Osteocyte (in vitro differentiated cells): ENCODE data around the gene RBM44. TPM values are rescaled to one million over a fixed set of nuclear protein-coding genes. Genes with fewer than 3 reads are reported as not detected.
"Not testable (repeated sequence)": the region's sequence is repeated elsewhere in the genome, so short reads cannot be mapped to it uniquely, and the experiment has no call there.

ENCODE experiments used
- DNase-seq: peaks from one replicate; pipeline ENCODE4 v3.0.0; 2021; ENCODE audit warnings: mixed read lengths; ENCODE audit not compliant: unreplicated experiment; ENCODE audit errors: extremely low spot score
- H3K27ac Mint-ChIP-seq: one replicate; pipeline ENCODE4 v1.8.0; 2021; ENCODE audit warnings: mild to moderate bottlenecking, mixed read lengths; ENCODE audit not compliant: unreplicated experiment
- H3K27me3 Mint-ChIP-seq: one replicate; pipeline ENCODE4 v1.8.0; 2021; ENCODE audit warnings: mixed read lengths; ENCODE audit not compliant: unreplicated experiment
- H3K36me3 Mint-ChIP-seq: one replicate; pipeline ENCODE4 v1.8.0; 2021; ENCODE audit warnings: mixed read lengths; ENCODE audit not compliant: unreplicated experiment
- H3K4me1 Mint-ChIP-seq: one replicate; pipeline ENCODE4 v1.8.0; 2021; ENCODE audit warnings: mixed read lengths; ENCODE audit not compliant: unreplicated experiment
- H3K4me3 Mint-ChIP-seq: one replicate; pipeline ENCODE4 v1.8.0; 2021; ENCODE audit warnings: mild to moderate bottlenecking, moderate library complexity, mixed read lengths; ENCODE audit not compliant: unreplicated experiment
- H3K9me3 Mint-ChIP-seq: one replicate; pipeline ENCODE4 v1.8.0; 2021; ENCODE audit warnings: mixed read lengths; ENCODE audit not compliant: unreplicated experiment
- CTCF ChIP-seq: fragments of 200-600 bp; sonication (generic); IDR thresholded peaks from 2 replicates; pipeline ENCODE4 v1.5.0; 2021; ENCODE audit warnings: antibody characterized with exemption, mild to moderate bottlenecking, moderate library complexity
- total RNA-seq: library from RNA; stranded (reverse); gene quantifications from 2 replicates; pipeline ENCODE4 v1.2.1, GENCODE V29; 2021

Gene RBM44
- total RNA-seq, 1 donor from 2014 or later, result 0.46 TPM

GRCh38 chr2:237866101-237866621 lies 67.6 kb downstream of the RBM44 start:
- H3K27ac Mint-ChIP-seq, result peak overlapping the region; percentile 96
- no peaks in the 10 kb centered on the region for H3K9me3 Mint-ChIP-seq
- peak overlapping the region; percentile 58 for H3K4me3 Mint-ChIP-seq
- no peaks in the 10 kb centered on the region for H3K27me3 Mint-ChIP-seq
- no peaks in the 10 kb centered on the region for H3K36me3 Mint-ChIP-seq
- no peak for TF ChIP-seq CTCF
- peaks cover 82% of the 10 kb centered on the region for H3K4me1 Mint-ChIP-seq
- DNase-seq, result peak; percentile 64

- H3K4me3 Mint-ChIP-seq, result no peak overlapping the region
- TF ChIP-seq CTCF, result no peak
- no peaks in the 10 kb centered on the region for H3K27me3 Mint-ChIP-seq
- no peaks in the 10 kb centered on the region for H3K36me3 Mint-ChIP-seq
- H3K27ac Mint-ChIP-seq, result peak overlapping the region; percentile 96
- H3K9me3 Mint-ChIP-seq, result no peaks in the 10 kb centered on the region
- DNase-seq, result peak; percentile 68
- peaks cover 74% of the 10 kb centered on the region for H3K4me1 Mint-ChIP-seq
Observed at GRCh38 chr2:237867465-237867864, 68.9 kb downstream of the RBM44 start.

- not testable (repeated sequence) for H3K36me3 Mint-ChIP-seq, DNase-seq, H3K4me3 Mint-ChIP-seq, H3K9me3 Mint-ChIP-seq, H3K27me3 Mint-ChIP-seq
- Mint-ChIP-seq H3K27ac (peak overlapping the region; percentile 43), H3K4me1 (peaks cover 75% of the 10 kb centered on the region)
Observed at GRCh38 chr2:237868074-237868473, 69.5 kb downstream of the RBM44 start.

- TF ChIP-seq CTCF, result no peak
- H3K4me3 Mint-ChIP-seq, result no peak overlapping the region
- no peak for DNase-seq
- peak overlapping the region; percentile 43 for H3K27ac Mint-ChIP-seq
- no peaks in the 10 kb centered on the region for H3K9me3 Mint-ChIP-seq
- H3K36me3 Mint-ChIP-seq, result no peaks in the 10 kb centered on the region
- no peaks in the 10 kb centered on the region for H3K27me3 Mint-ChIP-seq
- H3K4me1 Mint-ChIP-seq, result peaks cover 76% of the 10 kb centered on the region
Observed at GRCh38 chr2:237868631-237869342, 70.2 kb downstream of the RBM44 start.

- Mint-ChIP-seq H3K27ac (no peak overlapping the region), H3K36me3 (no peaks in the 10 kb centered on the region), H3K9me3 (no peaks in the 10 kb centered on the region), H3K4me1 (peaks cover 78% of the 10 kb centered on the region), H3K4me3 (no peak overlapping the region), H3K27me3 (no peaks in the 10 kb centered on the region)
- no peak for TF ChIP-seq CTCF
- no peak for DNase-seq
Observed at GRCh38 chr2:237869343-237870102, 70.9 kb downstream of the RBM44 start.
